Transverse colon (tissue), 4 donors: ENCODE measurements around the gene ASXL3.

Experiments used
- CTCF ChIP-seq, 5 experiments: fragments of 200-600 bp in 3 of 5; fragments of 450-650 bp in 2 of 5; sonication (generic) in 3 of 5; IDR thresholded peaks; 1 replicate in 2 of 5; 2 replicates in 3 of 5; pipeline ENCODE4 v1.5.1; 2016 to 2017; ENCODE audit warnings: antibody characterized with exemption in 5 of 5, inconsistent platforms in 3 of 5, mild to moderate bottlenecking in 2 of 5, moderate library complexity in 1 of 5
- EP300 ChIP-seq: sonication (generic); formaldehyde crosslinking; IDR thresholded peaks from one replicate; pipeline ENCODE4 v1.6.1; 2017; ENCODE audit warnings: antibody characterized with exemption, low read depth
- POLR2A ChIP-seq: fragments of 450-650 bp; IDR thresholded peaks from one replicate; pipeline ENCODE4 v1.6.1; 2016; ENCODE audit warnings: antibody characterized with exemption, mild to moderate bottlenecking, moderate library complexity
- POLR2AphosphoS5 ChIP-seq, 3 donors: sonication (generic); formaldehyde crosslinking; IDR thresholded peaks; one replicate each; pipeline ENCODE4 v1.6.1; 2016; ENCODE audit warnings: antibody characterized with exemption in 3 of 3

- no peak for TF ChIP-seq POLR2A
- no peak for TF ChIP-seq CTCF (IDR thresholded peaks at IDR 0.05)
- no peak for TF ChIP-seq POLR2AphosphoS5 (IDR thresholded peaks at IDR 0.05)
- no peak for TF ChIP-seq EP300
Observed at GRCh38 chr18:33694593-33694992, 116.6 kb downstream of the ASXL3 start.
